K562 (cell line): ENCODE results near the gene HAPLN3. TPM values are rescaled to one million over a fixed set of nuclear protein-coding genes. Genes with fewer than 3 reads are reported as not detected.
A peak's percentile ranks its signal among the peaks of the same experiment; 100 is the strongest.

Experiments used
- CCNT2 ChIP-seq: IDR thresholded peaks from 2 replicates; pipeline ENCODE4 v1.6.1; 2011; ENCODE audit warnings: borderline replicate concordance, low read depth, mild to moderate bottlenecking, moderate library complexity, mixed read lengths, low read length; ENCODE audit not compliant: insufficient read length; ENCODE audit errors: extremely low read depth
- GABPA ChIP-seq: fragments of 200-800 bp; sonication (Bioruptor generic); conservative IDR thresholded peaks from 2 replicates; pipeline ENCODE4 v1.6.1; 2016; ENCODE audit warnings: low read depth, missing genetic modification characterization, missing compliant biosample characterization
- HNRNPLL ChIP-seq: fragments of 200-400 bp; formaldehyde crosslinking; IDR thresholded peaks from 2 replicates; pipeline ENCODE4 v1.6.1; 2017; ENCODE audit warnings: low read length, low read depth, mild to moderate bottlenecking; ENCODE audit not compliant: poor library complexity, severe bottlenecking
- SIN3A ChIP-seq, 2 experiments: fragments of 150-350 bp in 1 of 2; IDR thresholded peaks; 2 replicates each; pipeline ENCODE4 v1.6.1; 2011 to 2016; ENCODE audit warnings: borderline replicate concordance in 2 of 2, low read depth in 2 of 2, low read length in 2 of 2, mild to moderate bottlenecking in 2 of 2, moderate library complexity in 2 of 2; ENCODE audit not compliant: control insufficient read depth in 1 of 2
- polyA plus RNA-seq, 8 experiments: library from polyadenylated mRNA; depleted of rRNA in 4 of 8; stranded (reverse) in 5 of 8; unstranded in 3 of 8; fragments of >200 nt; fragmentation: Nextera tagmentation in 2 of 8; fragmentation: Illumina TruSeq in 1 of 8; extraction: Ambion mirVana in 2 of 8; extraction: Trizol in 1 of 8; gene quantifications; 2 replicates each; pipeline versions ENCODE4 v1.2.1 to v1.2.3, GENCODE V29; 2011 to 2014; ENCODE audit warnings: inconsistent platforms in 1 of 8, missing spikeins in 1 of 8
- total RNA-seq, 7 experiments: library from RNA; depleted of rRNA in 6 of 7; stranded (reverse); fragments of >200 nt in 6 of 7; fragmentation: Illumina TruSeq in 2 of 7; extraction: Trizol in 2 of 7; gene quantifications; 2 replicates each; pipeline versions ENCODE4 v1.2.1 to v1.2.3, GENCODE V29; 2011 to 2021; ENCODE audit warnings: low replicate concordance in 1 of 7
- TF ChIP-seq, protein P1 (sequence below), 2 experiments: fragments of 450-650 bp in 1 of 2; sonication (generic) in 1 of 2; formaldehyde crosslinking in 1 of 2; IDR thresholded peaks in 1 of 2; conservative IDR thresholded peaks in 1 of 2; 2 replicates each; pipeline versions ENCODE4 v1.6.1 to v1.8.1; 2016 to 2023; ENCODE audit warnings: mild to moderate bottlenecking in 2 of 2, moderate library complexity in 2 of 2, inconsistent platforms in 1 of 2, missing genetic modification reagents in 1 of 2
- TF ChIP-seq, protein P2 (sequence below): sonication (generic); formaldehyde crosslinking; IDR thresholded peaks from 2 replicates; pipeline ENCODE4 v1.8.0; 2022; ENCODE audit warnings: missing genetic modification reagents, mild to moderate bottlenecking, moderate library complexity, borderline replicate concordance

HAPLN3 gene
- total and polyA plus RNA-seq, 9 of the 15 experiments (the other 6 are each of a cell fraction or from before 2014, with no cell fraction given), result 0.04 to 2.4 (median 0.65) TPM

DNA sequence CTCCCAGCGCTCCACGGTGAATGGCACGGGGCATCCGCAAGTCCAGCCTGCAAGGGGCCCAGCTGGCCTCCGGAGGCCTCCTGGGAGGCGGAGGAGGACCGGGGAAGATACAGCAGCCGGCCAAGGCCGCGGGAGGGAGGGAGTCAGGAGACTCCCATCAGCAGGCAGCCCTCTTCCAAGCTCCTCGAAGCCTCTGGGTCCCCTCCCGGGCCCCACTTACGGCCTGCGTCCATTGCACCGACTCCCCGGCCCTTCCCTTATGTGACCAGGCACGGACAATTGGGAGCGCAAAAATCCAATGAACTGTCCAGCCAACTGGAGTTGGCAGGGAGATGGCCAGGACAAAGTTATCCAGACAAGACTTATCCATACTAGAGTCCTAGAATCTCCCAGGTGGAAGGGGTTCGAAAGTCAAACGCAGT, 17.2 kb upstream of the HAPLN3 start (continued):
- no peak for TF ChIP-seq CCNT2
- 0 out of 2 replicates have a peak, but pooled peaks have one; percentile 30 for TF ChIP-seq GABPA (tag)
- TF ChIP-seq, protein P1, sequence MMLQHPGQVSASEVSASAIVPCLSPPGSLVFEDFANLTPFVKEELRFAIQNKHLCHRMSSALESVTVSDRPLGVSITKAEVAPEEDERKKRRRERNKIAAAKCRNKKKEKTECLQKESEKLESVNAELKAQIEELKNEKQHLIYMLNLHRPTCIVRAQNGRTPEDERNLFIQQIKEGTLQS (IDR thresholded peaks at IDR 0.05), result no peak
- TF ChIP-seq, protein P1 (CRISPR knock-in tag; conservative IDR thresholded peaks at IDR 0.05), result 0 out of 2 replicates have a peak, but pooled peaks have one; percentile 54
- TF ChIP-seq SIN3A (IDR thresholded peaks at IDR 0.05; ENCODE audit: borderline replicate concordance in 2 of 2, control insufficient read depth in 1 of 2, low read depth in 2 of 2, low read length in 2 of 2), result peak in 1 of 2 experiments; percentile 18; a peak in 1 of 4 replicates
- TF ChIP-seq, protein P2, sequence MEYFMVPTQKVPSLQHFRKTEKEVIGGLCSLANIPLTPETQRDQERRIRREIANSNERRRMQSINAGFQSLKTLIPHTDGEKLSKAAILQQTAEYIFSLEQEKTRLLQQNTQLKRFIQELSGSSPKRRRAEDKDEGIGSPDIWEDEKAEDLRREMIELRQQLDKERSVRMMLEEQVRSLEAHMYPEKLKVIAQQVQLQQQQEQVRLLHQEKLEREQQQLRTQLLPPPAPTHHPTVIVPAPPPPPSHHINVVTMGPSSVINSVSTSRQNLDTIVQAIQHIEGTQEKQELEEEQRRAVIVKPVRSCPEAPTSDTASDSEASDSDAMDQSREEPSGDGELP, result peak; percentile 86
- peak; percentile 10 for TF ChIP-seq HNRNPLL
